ENCODE data around the gene FAM168A.
"Not testable (repeated sequence)": the region's sequence is repeated elsewhere in the genome, so short reads cannot be mapped to it uniquely, and the experiment has no call there.

The FAM168A gene

DNA sequence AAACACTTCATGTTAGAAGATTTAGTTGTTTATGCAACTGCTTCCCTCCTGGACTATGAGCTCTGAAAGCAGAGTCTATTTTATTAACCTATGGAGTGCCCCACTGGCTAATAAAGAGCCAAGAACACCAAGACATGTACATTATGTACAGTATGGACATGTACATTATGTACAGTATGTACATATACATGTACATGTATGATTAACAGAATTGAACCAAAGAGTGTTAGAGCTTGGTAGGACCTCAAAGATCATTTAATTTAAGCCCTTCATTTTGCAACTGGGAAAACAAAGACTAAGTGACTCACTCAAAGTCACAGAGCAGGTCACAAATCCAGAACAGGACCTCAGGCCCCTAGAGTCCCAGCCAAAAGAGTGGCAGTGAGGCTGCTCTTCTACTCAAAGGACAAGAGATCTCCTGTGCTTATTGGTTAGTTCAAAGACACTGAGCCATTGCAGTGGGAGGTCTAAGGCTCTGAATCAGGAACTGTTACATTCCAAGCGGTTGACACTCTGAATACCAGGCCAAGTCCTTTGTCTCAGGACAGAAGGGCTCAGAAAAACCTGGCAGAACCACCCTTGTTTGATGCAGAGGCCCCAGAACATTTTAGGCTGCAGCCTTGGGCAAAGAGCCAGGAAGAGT, 103.8 kb downstream of the FAM168A start:
- no peak overlapping the region for H3K9ac ChIP-seq
- no peak overlapping the region for H3K4me3 ChIP-seq
- H4K20me1 ChIP-seq: no peaks in the 10 kb centered on the region
- H3K27ac ChIP-seq: no peak overlapping the region
- no peaks in the 10 kb centered on the region for H3K27me3 ChIP-seq
- no peak for TF ChIP-seq Cebpa-rat (IDR thresholded peaks at IDR 0.05)
- peaks cover 34% of the 10 kb centered on the region for H3K36me3 ChIP-seq
- no peak overlapping the region for H3K4me2 ChIP-seq
- no peaks in the 10 kb centered on the region for H3K4me1 ChIP-seq
- peaks cover 34% of the 10 kb centered on the region for H3K9me3 ChIP-seq

DNA sequence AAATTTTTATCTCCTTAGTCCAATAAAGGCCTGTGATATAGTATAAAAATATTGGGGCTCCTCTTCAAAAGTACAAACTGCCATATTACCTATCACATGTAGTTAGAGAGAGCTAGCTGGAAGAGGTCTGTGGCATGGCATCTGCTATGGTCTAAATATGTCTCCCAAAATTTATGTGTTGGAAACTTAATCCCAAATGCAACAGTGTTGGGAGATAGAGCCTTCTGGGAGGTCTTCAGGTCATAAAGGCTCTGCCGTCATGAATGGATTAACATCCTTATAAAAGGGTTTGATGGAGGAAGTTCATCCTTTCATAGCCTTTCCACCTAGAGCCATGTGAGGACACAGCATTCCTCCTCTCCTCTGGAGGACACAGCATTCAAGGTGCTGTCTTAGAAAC, 116.3 kb downstream of the FAM168A start:
- no peaks in the 10 kb centered on the region for H3K27me3 ChIP-seq
- H3K9ac ChIP-seq: no peak overlapping the region
- H3K36me3 ChIP-seq: peaks cover 5% of the 10 kb centered on the region; the same call in 1 of the 2 replicates
- no peak overlapping the region for H3K4me3 ChIP-seq
- TF ChIP-seq Cebpa-rat (IDR thresholded peaks at IDR 0.05): no peak
- H3K9me3 ChIP-seq: peaks cover 11% of the 10 kb centered on the region
- no peak overlapping the region for H3K27ac ChIP-seq
- H3K4me1 ChIP-seq: no peaks in the 10 kb centered on the region
- H3K4me2 ChIP-seq: no peak overlapping the region
- H4K20me1 ChIP-seq: peaks cover 40% of the 10 kb centered on the region; the same call in 1 of the 2 replicates

DNA sequence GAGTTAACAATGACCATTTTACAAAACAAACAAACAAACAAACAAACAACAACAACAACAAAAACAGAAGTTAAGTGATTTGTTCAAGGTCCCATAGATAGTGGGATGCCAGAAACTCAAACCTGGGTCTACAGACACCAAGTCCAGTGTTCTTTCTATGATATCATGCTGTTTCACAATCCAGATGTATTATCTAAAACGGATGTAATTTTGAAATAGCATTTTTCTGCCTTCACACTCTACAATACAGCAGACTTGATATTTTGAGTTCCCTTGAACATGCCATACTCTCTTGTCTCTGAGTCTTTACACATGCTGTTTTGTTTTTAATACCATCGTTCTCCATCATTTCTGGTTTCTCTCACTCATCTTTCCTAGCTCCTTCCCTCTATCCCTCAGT, 117.2 kb downstream of the FAM168A start:
- Histone ChIP-seq H3K27ac (no peak overlapping the region), H3K4me1 (no peaks in the 10 kb centered on the region), H3K4me3 (no peak overlapping the region), H3K9me3 (peaks cover 16% of the 10 kb centered on the region), H3K9ac (no peak overlapping the region), H4K20me1 (peaks cover 36% of the 10 kb centered on the region; the same call in 1 of the 2 replicates), H3K36me3 (peaks cover 10% of the 10 kb centered on the region; the same call in 1 of the 2 replicates), H3K4me2 (no peak overlapping the region), H3K27me3 (no peaks in the 10 kb centered on the region)
- TF ChIP-seq Cebpa-rat (IDR thresholded peaks at IDR 0.05): no peak

DNA sequence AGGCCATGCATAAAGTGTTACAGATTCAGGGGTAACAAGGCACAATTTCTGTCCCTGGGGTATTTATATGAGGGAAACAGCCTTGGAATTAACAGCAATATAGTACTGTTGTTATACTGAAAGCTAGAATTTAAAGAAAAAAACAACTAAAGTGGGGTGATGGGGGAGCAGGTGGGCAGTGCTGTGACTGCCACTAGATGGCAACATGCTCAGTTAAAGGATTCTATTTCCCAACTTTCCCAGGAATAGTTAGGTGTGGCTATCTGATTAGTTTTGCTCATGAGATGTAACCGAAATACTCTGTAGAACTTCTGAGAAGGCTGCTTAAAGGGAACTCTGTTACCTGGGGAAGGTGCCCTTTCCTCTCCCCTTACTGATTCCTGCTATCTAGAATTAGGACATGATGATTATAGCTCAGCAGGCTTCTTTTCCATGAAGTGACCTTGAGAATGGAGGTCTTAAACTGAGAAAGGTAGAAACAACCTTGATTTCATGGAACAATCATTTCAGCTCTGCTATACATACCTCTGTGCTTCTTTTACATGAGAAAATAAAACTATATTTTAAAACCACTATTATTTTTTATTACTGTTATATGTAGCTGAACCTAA, 119.1 kb downstream of the FAM168A start:
- no peak for TF ChIP-seq Cebpa-rat (IDR thresholded peaks at IDR 0.05)
- H3K9me3 ChIP-seq: peaks cover 18% of the 10 kb centered on the region
- peaks cover 12% of the 10 kb centered on the region; the same call in 1 of the 2 replicates for H3K36me3 ChIP-seq
- no peak overlapping the region for H3K27ac ChIP-seq
- no peaks in the 10 kb centered on the region for H3K4me1 ChIP-seq
- H4K20me1 ChIP-seq: peaks cover 36% of the 10 kb centered on the region; the same call in 1 of the 2 replicates
- H3K27me3 ChIP-seq: no peaks in the 10 kb centered on the region
- no peak overlapping the region for H3K4me3 ChIP-seq
- no peak overlapping the region for H3K4me2 ChIP-seq
- no peak overlapping the region for H3K9ac ChIP-seq

DNA sequence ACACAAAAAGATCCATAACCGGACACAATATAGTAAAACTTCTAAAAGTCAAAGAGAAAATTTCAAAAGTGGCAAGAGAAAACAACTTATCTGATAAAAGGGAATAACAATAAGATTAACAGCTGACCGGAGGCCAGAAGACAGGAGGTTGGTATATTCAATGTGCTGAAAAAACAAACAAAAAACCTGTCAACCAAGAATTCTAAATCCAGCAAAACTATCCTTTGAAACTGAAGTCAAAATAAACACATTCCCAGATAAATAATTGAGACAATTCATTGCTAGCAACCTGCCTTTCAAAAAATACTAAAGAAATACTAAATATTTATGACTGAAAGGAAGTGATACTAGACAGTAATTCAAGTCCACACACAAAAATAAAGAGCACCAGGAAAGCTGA, 120.4 kb downstream of the FAM168A start:
- Histone ChIP-seq H3K4me1 (no peaks in the 10 kb centered on the region), H3K27me3 (no peaks in the 10 kb centered on the region), H3K9ac (no peak overlapping the region), H3K9me3 (peaks cover 18% of the 10 kb centered on the region), H3K4me3 (no peak overlapping the region), H3K4me2 (no peak overlapping the region), H3K36me3 (peaks cover 12% of the 10 kb centered on the region; the same call in 1 of the 2 replicates), H4K20me1 (peaks cover 29% of the 10 kb centered on the region; the same call in 1 of the 2 replicates), H3K27ac (no peak overlapping the region)
- TF ChIP-seq Cebpa-rat (IDR thresholded peaks at IDR 0.05): no peak

DNA sequence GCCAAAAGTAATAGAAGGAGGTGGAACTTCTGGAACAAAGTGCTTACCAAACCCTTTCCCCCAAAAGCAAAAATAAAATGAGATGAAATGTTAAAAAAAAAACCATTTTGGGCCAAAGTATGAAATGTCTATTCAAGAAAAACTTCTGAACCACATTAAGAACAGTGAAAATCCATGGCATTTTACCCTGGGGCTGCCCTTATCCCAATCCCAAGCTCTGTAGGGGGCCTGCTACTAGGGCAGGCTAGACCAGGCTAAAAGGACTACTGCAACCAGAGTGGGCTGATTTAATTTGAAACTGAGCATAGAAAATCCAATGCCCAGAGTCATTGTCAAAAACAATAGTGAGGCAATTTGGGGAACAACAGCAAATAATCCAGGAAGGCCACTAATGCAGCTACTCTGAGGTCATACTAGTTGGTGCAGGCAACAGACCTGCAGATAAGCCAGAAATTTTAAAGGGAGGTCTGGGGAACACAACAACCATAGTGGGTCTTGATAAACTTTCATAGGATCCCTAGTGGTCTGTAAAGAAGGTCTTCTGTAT, 122.3 kb downstream of the FAM168A start:
- peaks cover 18% of the 10 kb centered on the region for H3K9me3 ChIP-seq
- no peak overlapping the region for H3K4me2 ChIP-seq
- H3K4me3 ChIP-seq: no peak overlapping the region
- H3K9ac ChIP-seq: no peak overlapping the region
- peaks cover 5% of the 10 kb centered on the region for H3K4me1 ChIP-seq
- TF ChIP-seq Cebpa-rat (IDR thresholded peaks at IDR 0.05): no peak
- H3K36me3 ChIP-seq: peaks cover 12% of the 10 kb centered on the region; the same call in 1 of the 2 replicates
- peaks cover 22% of the 10 kb centered on the region; the same call in 1 of the 2 replicates for H4K20me1 ChIP-seq
- H3K27ac ChIP-seq: no peak overlapping the region
- H3K27me3 ChIP-seq: no peaks in the 10 kb centered on the region

DNA sequence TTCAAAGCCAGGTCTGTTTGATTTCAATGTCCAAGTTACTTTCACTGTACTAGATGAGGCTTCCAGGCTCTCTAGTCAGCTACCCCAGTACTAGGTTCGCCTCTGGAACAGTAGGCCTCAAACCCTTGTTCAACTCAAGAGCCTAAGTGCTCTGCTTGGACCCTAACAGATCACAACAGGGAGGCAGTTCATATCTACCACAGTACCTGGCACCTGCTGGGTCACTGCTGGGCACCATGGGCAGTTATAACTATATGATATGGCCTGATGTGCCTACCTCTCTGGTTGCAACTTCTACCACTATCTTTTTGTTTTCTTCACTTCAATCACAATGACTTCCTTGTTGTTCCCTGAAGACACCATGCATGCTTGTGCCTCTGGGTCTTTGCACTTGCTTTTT, 124.7 kb downstream of the FAM168A start:
- Histone ChIP-seq H3K9me3 (peaks cover 18% of the 10 kb centered on the region), H3K27me3 (no peaks in the 10 kb centered on the region), H3K4me3 (no peak overlapping the region), H3K4me2 (no peak overlapping the region), H3K9ac (no peak overlapping the region), H3K36me3 (peaks cover 12% of the 10 kb centered on the region; the same call in 1 of the 2 replicates), H3K27ac (no peak overlapping the region), H3K4me1 (peaks cover 29% of the 10 kb centered on the region), H4K20me1 (no peaks in the 10 kb centered on the region)
- TF ChIP-seq Cebpa-rat (IDR thresholded peaks at IDR 0.05): no peak

DNA sequence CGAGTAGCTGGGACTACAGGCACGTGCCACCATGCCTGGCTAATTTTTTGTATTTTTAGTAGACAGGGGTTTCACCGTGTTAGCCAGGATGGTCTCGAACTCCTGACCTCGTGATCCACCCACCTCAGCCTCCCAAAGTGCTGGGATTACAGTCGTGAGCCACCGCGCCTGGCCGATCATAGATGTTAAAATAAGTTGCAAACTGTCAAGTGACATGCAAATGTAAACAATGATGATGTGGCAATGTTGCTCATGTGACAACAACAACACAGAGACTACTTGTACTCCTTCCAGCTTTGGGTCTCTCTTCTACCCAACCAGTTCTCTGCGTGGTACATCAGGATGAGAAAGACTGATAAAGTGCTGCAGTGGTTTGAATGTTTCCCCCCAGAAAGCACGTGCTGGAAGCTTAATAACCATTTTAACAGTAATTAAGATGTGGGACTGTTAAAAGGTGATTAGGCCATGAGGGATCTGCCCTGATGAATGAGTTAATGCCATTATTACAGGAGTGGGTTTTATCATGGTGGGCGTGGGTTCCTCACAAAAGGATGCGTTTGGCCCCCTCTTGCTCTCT, 127.8 kb downstream of the FAM168A start:
- Histone ChIP-seq H3K4me1 (peaks cover 45% of the 10 kb centered on the region), H3K27ac (peak overlapping the region; percentile 37; the same call in 1 of the 2 replicates), H3K4me2 (peak overlapping the region; percentile 77)
- H3K27me3 ChIP-seq, H3K9ac ChIP-seq, H3K36me3 ChIP-seq, H3K9me3 ChIP-seq, H4K20me1 ChIP-seq, H3K4me3 ChIP-seq: not testable (repeated sequence)

DNA sequence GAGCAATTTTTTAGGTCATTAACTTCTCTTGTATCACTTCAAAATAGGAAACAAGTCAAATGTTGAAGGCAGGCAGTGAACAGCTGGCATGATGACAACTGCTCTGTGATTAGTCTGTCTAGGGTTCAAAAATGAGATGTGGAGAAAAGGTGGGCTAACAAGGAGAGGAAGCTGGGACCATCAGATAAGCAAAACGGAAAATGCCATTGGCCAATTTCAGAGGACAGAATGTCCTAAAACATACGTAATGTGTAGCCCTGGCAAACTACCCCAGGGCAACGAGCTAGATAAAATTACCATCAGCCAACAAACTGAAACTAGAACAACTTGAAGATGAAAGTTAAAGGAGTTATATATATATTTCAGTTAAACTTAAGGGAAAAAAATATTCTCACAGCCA, 128.5 kb downstream of the FAM168A start:
- H3K4me2 ChIP-seq: peak overlapping the region; percentile 77
- no peaks in the 10 kb centered on the region for H3K9me3 ChIP-seq
- no peak overlapping the region for H3K9ac ChIP-seq
- no peak overlapping the region for H3K4me3 ChIP-seq
- no peak for TF ChIP-seq Cebpa-rat (IDR thresholded peaks at IDR 0.05)
- H3K4me1 ChIP-seq: peaks cover 45% of the 10 kb centered on the region
- H4K20me1 ChIP-seq: no peaks in the 10 kb centered on the region
- H3K27me3 ChIP-seq: no peaks in the 10 kb centered on the region
- H3K27ac ChIP-seq: peak overlapping the region; percentile 37; the same call in 1 of the 2 replicates
- no peaks in the 10 kb centered on the region for H3K36me3 ChIP-seq

Measured in BLaER1 (cell line).